Epidermal melanocyte (primary cell): Measurements from ENCODE around the gene FA2H.

Source experiments
- DNase-seq: peaks from one replicate; pipeline ENCODE4 v3.0.0; 2011; ENCODE audit warnings: low spot score; ENCODE audit not compliant: insufficient read length

FA2H gene

DNA sequence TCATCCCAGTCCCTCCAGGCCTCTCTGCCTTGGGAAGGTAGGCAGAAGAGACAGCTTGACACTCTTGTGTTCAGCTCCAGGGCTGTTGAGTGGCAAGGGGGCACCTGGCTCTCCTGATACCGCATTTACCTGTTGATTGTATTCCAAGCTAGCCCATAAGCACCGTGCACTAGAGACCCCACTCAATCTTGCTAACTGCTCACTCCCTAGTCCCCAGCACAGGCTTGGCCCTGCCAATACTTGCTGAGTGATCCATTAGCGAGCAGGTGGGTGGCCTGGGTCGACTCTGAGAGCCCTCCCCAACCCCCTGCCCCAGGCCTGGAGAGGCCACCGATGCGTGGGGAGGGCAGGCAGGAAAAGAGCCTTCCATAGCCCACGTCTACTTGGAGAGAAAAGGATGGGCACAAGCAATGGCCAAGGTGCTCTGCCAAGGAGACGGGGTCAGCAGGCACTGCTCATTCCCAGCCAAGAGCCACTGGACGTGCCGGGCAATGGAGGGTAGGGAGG lies 29.5 kb downstream of the FA2H start:
- DNase-seq = no peak

DNA sequence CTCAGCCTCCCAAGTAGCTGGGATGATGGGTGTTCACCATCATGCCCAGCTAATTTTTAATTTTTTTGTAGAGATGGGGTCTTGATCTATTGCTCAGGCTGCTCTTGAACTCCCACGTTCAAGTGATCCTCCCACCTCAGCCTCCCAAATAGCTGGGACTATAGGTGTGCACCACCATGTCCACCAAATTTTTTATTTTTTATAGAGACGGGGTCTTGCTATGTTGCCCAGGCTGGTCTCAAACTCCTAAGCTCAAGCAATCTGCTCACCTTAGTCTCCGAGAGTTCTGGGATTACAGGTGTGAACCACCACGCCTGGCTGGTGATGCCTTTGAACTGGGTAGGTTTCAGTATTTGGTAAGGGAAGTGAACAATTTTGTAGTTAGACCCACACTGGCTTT lies 30.1 kb downstream of the FA2H start:
- DNase-seq = no peak

DNA sequence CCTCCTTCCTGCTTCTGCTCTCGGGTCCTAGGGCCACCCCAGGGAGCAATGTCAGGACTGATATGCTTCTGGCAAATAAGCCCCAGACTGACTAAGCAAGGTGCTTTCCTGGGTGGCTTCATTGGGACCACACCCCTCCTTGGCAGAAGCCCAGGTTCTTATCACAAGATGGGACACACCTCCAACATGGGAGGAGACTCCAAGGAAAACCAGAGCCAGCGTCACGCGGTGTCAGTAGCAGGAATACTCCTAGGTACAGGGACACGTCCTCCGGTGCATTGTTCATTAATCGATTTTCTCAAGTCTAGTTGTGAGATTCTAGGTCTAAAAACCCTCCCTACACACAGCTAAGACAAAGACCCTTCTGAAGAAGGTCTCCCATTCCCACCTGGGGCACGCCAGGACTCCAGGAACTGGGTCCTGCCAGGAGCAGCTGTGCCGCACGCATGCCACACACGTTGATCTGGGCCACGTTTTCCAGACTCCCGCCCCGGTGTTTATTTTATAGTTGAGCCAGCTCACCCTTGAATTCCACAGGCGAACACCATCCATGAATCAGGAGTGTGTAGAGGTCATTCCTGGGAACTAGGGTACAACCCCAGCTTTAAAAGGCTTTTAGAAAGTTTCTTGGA lies 30.8 kb downstream of the FA2H start:
- no peak for DNase-seq

- DNase-seq = no peak
These were observed 31.5 kb downstream of the FA2H start for GRCh38 chr16:74743045-74743667.

DNA sequence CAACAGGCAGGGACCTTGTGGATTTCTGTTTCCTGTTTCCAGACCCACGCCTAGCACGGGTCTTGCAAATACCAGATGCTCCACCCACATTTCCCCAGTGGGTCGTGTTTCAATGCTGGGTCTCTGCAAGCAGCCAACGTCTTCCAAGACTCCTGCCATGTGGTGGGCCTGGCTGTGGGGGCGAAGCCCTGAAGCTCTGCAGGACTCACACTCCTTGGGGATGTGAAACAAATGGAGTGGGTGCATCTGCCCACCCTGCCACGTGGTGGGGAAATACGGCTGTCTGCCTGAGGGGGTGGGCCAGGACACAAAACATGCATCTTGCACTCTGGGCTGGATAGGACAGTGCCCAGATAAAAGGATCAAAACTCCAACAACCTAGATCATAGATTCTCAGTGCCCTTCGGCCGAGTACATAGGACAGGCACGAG lies 32.6 kb downstream of the FA2H start:
- no peak for DNase-seq

DNA sequence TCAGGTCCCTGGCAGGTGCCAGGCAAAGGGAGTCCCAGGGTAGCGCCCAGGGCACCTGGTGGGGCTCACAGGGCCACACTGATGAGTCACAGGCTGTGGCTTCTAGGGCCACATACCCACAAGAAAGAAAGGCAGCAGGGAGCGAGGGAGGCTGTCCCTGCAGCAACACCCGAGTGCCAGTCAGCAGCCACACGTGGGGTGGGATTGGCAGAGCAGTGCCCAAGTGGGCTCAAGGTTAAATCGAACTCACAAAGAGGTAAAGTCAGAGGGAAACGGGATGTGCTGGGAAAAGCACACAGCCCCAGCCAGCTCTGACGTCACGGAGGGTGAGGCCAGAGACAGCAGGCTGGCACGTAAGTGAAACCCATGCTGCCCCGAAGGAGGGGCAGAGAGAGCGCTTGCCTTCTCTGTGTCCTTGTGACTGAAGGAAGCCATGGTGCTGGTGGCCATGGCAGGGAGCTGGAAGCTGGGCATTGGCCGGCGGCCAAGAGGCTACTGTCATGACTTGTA lies 33.8 kb downstream of the FA2H start:
- DNase-seq = no peak

GRCh38 chr16:74739275-74739674 lies 35.3 kb downstream of the FA2H start:
- no peak for DNase-seq

DNA sequence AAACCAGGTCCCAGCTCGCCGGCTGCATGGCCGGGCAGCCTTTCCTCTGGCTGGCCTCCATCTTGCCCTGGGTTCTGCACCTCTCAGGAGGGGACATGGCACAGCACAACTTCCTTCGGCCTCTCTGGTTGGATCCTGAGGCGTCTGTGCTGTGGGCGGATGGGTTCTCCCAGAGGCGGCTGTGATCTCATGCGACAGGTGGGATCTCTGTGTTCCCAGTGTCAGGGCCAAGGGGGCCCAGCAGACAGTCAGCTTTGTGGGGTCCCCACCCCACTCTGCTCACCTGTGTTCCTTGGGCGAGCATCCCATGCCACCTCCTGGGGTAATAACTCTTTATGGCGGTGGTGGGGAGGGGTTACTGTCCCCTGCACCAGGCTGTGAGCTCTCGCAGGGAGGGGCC lies 35.8 kb downstream of the FA2H start:
- no peak for DNase-seq

DNA sequence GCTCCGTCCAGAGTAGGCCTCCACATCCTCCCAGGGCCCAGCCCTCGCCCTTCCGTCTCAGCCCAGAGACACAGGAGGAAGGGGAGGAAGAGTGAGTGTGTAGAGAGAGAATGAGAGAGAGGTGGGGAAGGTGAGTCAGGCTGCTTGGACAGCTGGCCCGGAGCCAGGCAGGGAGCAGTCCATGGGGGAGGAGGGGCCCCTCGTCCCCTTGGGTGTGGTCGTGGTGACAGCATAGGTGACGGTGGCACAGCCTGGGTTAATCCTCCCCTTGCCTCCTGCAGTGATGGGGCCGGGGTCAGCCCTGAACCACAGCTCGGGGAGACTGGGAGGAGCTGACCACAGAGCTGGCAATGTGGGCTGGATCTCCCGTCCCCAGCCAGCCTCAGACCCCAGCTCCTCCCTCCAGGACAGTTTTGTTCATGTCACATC lies 36.5 kb downstream of the FA2H start:
- no peak for DNase-seq

DNA sequence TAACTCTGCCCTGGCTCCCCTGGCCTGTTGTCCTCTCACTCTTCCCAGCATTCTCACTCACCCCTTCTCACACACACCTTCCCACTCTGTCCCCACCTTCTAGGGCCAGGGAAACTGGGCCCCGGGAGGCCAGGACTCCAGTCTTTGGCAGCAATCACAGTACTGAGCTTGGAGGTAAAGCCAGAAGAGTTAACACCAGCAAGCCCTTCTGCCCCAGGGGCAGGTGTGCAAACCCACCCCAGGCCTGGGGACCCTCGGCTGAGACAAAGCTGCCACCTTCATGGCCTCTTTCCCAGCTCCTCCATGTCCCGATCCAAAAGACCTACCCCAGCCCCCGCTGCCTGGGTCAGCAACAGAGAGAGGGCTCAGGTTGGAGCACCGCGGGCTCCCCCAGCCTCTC lies 37.1 kb downstream of the FA2H start:
- DNase-seq = no peak

GRCh38 chr16:74736531-74737157 lies 38.0 kb downstream of the FA2H start:
- no peak for DNase-seq

GRCh38 chr16:74735554-74735953 lies 39.1 kb downstream of the FA2H start:
- no peak for DNase-seq

- DNase-seq = no peak
These were observed 39.5 kb downstream of the FA2H start for GRCh38 chr16:74735162-74735452.

- no peak for DNase-seq
These were observed 40.1 kb downstream of the FA2H start for GRCh38 chr16:74734361-74735161.

- DNase-seq = no peak
These were observed 41.8 kb downstream of the FA2H start for GRCh38 chr16:74732707-74733350.

DNA sequence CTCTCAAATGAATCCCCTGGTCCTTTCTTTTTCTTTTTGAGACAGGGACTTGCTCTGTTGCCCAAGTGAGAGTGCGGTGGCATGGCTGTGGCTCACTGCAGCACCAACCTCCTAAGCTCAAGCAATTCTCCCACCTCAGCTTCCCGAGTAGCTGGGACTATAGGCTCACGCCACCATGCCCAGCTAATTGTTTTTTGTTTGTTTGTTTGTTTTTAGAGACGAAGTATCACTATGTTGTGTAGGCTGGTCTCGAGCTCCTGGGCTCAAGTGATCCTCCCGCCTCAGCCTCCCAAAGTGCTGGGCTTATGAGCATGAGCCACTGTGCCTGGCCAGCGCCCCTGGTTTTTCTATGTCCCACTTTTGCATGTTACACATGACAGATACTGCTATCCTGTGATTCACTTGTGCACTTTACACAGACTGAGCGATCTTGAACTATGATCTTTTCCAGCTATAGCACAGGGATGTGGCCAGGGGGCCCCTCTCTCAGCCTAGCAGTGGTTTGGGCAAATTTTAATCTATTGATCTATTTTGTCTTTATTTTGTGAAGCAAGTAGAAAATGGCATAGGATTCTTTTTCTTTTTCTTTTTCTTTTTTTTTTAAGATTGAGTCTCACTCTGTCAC lies 42.7 kb downstream of the FA2H start:
- DNase-seq = no peak

GRCh38 chr16:74729783-74730683 lies 44.6 kb downstream of the FA2H start:
- DNase-seq = no peak

- DNase-seq = no peak
These were observed 46.7 kb downstream of the FA2H start for GRCh38 chr16:74727903-74728302.

DNA sequence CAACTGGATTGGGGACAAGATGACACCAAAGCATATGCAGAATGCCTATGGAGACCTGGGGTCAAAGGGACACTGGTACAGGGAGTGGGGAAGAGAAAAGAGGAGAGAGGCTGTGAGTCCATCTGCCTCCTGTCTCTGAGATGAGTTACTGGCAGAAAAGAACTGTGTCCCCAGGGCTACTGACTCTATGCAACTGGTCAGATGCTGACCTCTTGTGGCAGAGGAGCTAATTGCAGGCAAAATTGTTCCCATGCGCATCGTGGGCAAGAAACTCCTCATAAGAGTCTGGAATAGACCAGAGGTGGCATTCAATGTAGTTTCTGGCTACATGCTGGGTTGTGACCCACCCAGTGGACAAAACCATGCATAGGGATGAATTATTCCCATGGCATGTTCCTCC lies 47.9 kb downstream of the FA2H start:
- DNase-seq = no peak
